Body of pancreas (tissue), 4 donors: Measurements from ENCODE around the gene CPNE2.

Source experiments
- CTCF ChIP-seq, 7 experiments: fragments of 450-650 bp in 4 of 7; fragments of 200-600 bp in 3 of 7; sonication (generic) in 3 of 7; IDR thresholded peaks; one replicate each; pipeline ENCODE4 v1.5.1; 2016 to 2019; ENCODE audit warnings: antibody characterized with exemption in 7 of 7
- POLR2A ChIP-seq, 3 donors: fragments of 450-650 bp; IDR thresholded peaks; one replicate each; pipeline ENCODE4 v1.6.1; 2016; ENCODE audit warnings: antibody characterized with exemption in 3 of 3, mild to moderate bottlenecking in 2 of 3

- no peak for TF ChIP-seq CTCF (IDR thresholded peaks at IDR 0.05)
- TF ChIP-seq POLR2A (IDR thresholded peaks at IDR 0.05) = no peak
Measured at GRCh38 chr16:57069053-57069452, 23.3 kb upstream of the CPNE2 start.
